Epithelial cell of prostate (primary cell): ENCODE measurements around the gene SRBD1.
"Not testable (repeated sequence)": the region's sequence is repeated elsewhere in the genome, so short reads cannot be mapped to it uniquely, and the experiment has no call there.

Source experiments
- DNase-seq: peaks from one replicate; pipeline ENCODE4 v3.0.0-alpha.2; 2011; ENCODE audit warnings: low read depth, low spot score
- H3K27ac ChIP-seq: fragments of 450-650 bp; 2 replicates; pipeline ENCODE4 v1.5.1; 2017; ENCODE audit warnings: mild to moderate bottlenecking

SRBD1 gene

GRCh38 chr2:45439788-45440773, 171.0 kb downstream of the SRBD1 start:
- no peak for DNase-seq

DNA sequence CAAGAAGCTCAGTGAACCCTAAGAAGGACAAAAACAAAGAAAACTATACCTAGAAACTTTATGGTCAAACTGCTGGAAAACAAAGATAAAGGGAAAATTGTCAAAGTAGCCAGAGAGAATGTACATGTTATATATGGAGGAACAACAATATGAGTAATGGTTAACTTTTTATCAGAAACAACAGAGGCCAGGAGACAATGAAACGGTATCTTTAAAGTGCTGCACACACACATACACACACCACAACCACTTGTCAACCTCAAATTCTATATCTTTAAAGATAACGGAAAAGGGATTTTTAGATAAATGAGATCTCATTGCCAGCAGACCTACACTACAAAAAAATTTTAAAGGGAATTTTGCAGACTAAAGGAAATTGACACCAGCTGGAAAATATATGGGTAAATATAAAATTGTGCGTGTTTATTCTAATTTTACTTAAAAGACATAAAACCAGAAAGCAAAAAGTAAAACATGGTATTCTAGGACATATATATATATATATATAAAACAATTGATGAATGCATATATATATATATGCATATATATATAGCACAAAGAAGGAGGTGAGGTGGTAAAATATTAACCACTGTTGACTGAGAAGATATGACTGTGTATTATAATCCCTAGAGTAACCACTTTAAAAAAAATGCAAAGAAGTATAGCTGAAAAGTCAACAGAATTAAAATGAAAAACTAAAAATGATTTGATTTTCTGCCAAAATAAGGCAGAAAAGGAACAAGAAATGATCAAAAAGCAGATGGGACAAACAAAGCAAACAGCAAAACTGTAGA, 172.0 kb downstream of the SRBD1 start:
- H3K27ac ChIP-seq: no peak overlapping the region
- DNase-seq: no peak

More at GRCh38 chr2:45439788-45440773, 171.0 kb downstream of the SRBD1 start:
- H3K27ac ChIP-seq: no peak overlapping the region

GRCh38 chr2:45436456-45436855, 174.6 kb downstream of the SRBD1 start:
- no peak overlapping the region for H3K27ac ChIP-seq
- DNase-seq: no peak

DNA sequence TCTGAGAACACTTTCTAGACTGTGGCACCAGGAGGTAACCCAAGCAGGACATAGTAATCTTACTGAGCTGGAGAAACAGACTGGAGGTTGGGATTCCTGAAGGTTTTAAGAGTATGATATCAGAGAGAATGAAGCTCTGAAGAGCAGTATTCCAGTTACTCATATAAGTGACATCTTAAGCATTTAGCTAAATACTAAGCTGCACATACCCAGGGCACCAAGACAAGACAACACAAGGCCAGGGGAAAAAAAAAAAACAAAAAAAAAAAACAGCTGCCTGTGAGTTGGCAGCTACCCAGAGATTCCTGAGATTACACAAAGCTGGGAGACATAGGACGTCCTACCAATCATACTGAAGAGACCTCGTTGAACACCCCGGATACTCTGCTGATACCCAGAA, 175.8 kb downstream of the SRBD1 start:
- peak overlapping the region; percentile 14 for H3K27ac ChIP-seq
- DNase-seq: peak; percentile 5

DNA sequence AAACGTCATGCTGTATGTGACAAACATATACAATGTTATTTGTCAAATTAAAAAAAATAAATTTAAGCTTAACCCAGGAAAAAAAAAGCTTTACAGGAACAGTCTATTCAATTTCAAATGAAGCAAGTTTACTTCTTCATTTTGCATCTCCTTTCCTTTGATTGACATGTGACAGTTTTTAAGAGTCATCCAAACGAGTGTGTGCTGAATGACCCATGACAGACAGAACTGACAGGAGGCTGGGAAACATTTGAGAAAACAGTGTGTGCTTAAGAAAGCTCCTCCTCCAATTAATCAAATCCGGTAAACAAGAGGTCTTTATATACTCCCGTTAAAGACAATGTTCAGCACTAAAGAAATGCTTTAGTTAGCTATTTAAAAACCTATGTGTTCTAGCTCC, 177.7 kb downstream of the SRBD1 start:
- H3K27ac ChIP-seq: no peak overlapping the region
- DNase-seq: no peak

- no peak for DNase-seq
- H3K27ac ChIP-seq: no peak overlapping the region
Observed at GRCh38 chr2:45432406-45432805, 178.7 kb downstream of the SRBD1 start.

GRCh38 chr2:45426025-45426424, 185.0 kb downstream of the SRBD1 start:
- H3K27ac ChIP-seq, DNase-seq: not testable (repeated sequence)

- no peak for DNase-seq
- no peak overlapping the region for H3K27ac ChIP-seq
Observed at GRCh38 chr2:45422921-45423320, 188.1 kb downstream of the SRBD1 start.

DNA sequence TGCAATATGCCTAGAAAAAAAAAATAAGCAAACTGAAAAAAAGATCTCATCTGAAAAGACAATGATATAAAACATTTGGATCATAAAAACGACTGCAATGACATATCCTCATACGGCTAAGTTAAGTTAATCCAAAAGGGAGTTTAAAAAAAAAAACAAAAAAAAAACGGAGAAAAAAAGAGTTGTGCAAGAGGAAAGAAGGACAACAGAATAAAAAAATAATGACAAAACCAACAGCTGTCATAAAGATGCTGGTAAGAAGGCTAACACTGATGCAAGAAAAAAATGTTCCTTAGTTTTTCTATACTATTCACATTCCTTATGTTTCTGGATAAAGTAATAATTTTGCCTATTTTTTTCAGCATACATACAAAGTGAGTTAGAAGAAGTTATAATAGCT, 192.5 kb downstream of the SRBD1 start:
- H3K27ac ChIP-seq: no peak overlapping the region
- no peak for DNase-seq

- H3K27ac ChIP-seq: no peak overlapping the region
- no peak for DNase-seq
Observed at GRCh38 chr2:45415534-45416123, 195.4 kb downstream of the SRBD1 start.

GRCh38 chr2:45412754-45413379, 198.2 kb downstream of the SRBD1 start:
- no peak overlapping the region for H3K27ac ChIP-seq
- DNase-seq: no peak

DNA sequence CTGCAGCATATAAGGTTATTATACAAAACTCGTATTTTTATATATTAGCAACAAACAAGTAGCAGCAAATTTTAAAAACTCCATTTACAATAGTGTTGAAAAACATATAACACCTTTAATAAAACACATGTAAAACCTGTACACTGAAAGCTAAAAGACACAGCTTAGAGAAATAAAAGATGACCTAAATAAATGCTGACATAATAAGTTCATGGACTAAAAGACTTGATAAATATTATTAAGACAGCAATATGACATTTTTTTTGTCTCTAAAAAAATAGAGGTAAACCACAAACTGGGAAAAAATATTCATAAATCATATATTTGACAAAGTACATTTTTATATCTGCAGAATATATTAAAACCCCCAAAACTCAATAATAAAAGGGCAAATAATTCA, 201.4 kb downstream of the SRBD1 start:
- no peak overlapping the region for H3K27ac ChIP-seq
- no peak for DNase-seq

- DNase-seq: no peak
- no peak overlapping the region for H3K27ac ChIP-seq
Observed at GRCh38 chr2:45406621-45407020, 204.4 kb downstream of the SRBD1 start.

DNA sequence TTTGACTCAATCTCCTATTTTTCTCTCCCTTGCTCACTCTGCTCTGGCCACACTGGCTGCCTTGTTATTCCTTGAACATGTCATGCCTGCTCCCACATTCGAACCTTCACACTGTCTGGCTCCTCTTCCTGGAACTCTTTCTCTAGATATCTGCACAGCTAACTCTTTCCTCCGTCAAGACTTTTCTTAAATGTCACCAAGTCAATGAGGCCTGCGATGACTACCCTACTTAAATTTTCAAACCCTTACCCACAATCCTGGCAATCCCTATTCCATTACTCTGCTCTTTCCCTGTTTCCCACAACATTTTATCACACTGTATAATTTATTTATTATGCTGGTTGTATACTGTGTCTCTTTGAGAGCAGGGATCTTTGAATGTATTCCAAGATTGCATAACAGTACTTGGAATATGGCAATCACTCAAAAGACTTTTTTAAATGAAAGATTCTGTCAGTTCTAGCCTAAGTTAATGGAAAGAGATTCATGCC, 206.2 kb downstream of the SRBD1 start:
- DNase-seq: no peak

GRCh38 chr2:45403036-45403435, 208.0 kb downstream of the SRBD1 start:
- no peak overlapping the region for H3K27ac ChIP-seq
- no peak for DNase-seq

More for the DNA sequence above, 206.2 kb downstream of the SRBD1 start:
- H3K27ac ChIP-seq: no peak overlapping the region

DNA sequence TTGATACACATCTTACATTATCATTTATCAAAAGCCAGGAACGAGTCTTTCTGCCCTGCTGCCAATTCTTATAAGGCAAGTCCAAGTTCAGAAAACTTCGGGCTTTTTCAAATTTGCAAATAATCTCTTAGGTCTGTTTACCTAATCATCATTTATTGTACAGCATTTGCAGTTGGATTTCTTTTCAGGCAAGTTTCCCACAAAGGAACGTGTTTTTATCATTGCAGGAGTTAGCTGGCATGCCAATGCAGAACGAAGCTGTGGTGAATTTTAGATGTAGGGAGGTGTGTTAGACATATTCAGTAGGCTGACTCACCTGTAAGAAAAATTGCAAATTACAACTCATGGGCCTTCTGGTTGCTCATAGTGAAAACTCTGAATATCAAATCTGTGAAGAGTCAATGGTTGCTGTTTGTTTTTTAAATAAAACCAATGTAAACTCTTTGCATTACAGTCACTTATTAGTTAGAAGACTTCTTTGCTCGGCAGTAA, 209.6 kb downstream of the SRBD1 start:
- no peak for DNase-seq
- H3K27ac ChIP-seq: no peak overlapping the region

GRCh38 chr2:45399040-45399784, 211.9 kb downstream of the SRBD1 start:
- DNase-seq: no peak
- no peak overlapping the region for H3K27ac ChIP-seq

DNA sequence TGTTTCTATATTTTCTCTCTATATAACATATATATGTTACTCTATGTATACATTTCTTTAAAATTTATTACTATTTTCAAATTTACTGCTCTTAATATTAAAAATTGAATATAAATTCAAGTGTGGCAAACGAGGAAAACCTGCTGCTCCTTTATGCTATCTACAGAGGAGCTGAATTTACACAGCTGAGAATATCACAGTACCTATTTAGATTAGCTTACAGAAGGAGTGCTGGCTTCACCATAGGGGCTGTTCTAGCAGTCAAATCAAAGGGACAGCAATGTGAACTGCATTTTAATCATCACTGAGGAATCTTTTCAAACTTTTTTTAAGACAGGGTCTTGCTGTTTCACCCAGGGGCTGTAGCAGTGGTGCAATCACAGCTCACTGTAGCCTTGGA, 213.8 kb downstream of the SRBD1 start:
- DNase-seq: no peak
- H3K27ac ChIP-seq: no peak overlapping the region

GRCh38 chr2:45396671-45397070, 214.4 kb downstream of the SRBD1 start:
- DNase-seq: no peak
- no peak overlapping the region for H3K27ac ChIP-seq
